Measurements from ENCODE around the gene PML.
"Not testable (repeated sequence)": the region's sequence is repeated elsewhere in the genome, so short reads cannot be mapped to it uniquely, and the experiment has no call there.

PML gene

GRCh38 chr15:74096753-74097474 is 102.4 kb downstream of the PML start:
- not testable (repeated sequence) for DNase-seq; H3K4me1 ChIP-seq; H3K27me3 ChIP-seq; H3K4me3 ChIP-seq (ENCODE audit: low read depth, low read length); H3K36me3 ChIP-seq; H3K9me3 ChIP-seq
